Fibroblast of mammary gland (primary cell): ENCODE measurements around the gene ALG8.
A peak's percentile ranks its signal among the peaks of the same experiment; 100 is the strongest.

Experiments used
- DNase-seq: peaks from one replicate; pipeline ENCODE4 v3.0.0-alpha.2; 2010; ENCODE audit warnings: low read depth
- H3K4me3 ChIP-seq: 2 replicates; pipeline ENCODE4 v1.5.1; 2011; ENCODE audit warnings: low read depth, mild to moderate bottlenecking, low read length, moderate library complexity; ENCODE audit not compliant: control insufficient read depth
- TF ChIP-seq, protein P1 (sequence below): conservative IDR thresholded peaks from 2 replicates; pipeline ENCODE4 v1.5.1; 2011; ENCODE audit warnings: low read depth, low read length, inconsistent platforms; ENCODE audit not compliant: control insufficient read depth, insufficient read depth

ALG8 gene

DNA sequence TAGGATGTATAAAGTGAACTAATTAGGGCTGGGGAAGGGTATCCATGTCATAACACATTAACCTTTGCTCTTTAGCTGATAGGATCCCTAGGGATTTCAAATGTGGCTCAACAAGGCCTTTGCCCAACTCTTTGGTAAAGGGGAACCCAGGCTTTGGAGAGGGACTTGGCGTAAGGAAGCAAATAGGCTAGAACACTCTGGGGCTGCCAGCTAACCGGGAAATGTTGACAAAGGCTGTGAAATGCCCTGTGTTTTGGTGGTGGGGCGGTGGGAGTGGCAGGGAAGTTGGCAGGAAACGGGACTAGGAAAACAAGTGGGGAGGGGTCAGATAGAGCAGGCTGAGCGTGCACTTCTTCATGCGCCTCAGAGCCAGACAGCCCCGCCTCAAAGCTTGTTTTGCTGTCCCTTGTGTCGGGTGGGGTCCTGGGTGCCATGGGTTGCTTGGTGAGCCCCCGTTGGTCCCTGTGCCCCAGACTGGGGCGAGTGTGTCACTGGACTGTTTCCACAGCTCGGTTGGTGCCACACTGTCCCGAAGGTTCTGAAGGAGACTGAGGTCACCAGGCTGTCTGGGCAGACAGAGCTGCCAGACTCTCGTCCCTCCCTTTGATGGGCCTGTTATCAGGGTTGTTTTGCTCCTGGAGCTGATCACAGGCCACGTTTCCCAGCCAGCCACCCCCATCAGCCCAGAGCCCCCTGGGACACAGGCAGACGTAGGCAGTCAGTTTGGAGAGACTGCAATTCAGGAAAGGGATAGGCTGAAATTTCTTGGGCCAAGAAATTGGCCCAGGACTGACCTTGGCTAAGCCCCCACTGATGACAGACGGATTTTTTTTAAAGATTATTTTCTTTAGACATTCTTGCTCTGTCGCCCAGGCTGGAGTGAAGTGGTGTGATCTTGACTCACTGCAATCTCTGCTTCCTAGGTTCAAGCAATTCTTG lies 29.4 kb upstream of the ALG8 start:
- TF ChIP-seq, protein P1, sequence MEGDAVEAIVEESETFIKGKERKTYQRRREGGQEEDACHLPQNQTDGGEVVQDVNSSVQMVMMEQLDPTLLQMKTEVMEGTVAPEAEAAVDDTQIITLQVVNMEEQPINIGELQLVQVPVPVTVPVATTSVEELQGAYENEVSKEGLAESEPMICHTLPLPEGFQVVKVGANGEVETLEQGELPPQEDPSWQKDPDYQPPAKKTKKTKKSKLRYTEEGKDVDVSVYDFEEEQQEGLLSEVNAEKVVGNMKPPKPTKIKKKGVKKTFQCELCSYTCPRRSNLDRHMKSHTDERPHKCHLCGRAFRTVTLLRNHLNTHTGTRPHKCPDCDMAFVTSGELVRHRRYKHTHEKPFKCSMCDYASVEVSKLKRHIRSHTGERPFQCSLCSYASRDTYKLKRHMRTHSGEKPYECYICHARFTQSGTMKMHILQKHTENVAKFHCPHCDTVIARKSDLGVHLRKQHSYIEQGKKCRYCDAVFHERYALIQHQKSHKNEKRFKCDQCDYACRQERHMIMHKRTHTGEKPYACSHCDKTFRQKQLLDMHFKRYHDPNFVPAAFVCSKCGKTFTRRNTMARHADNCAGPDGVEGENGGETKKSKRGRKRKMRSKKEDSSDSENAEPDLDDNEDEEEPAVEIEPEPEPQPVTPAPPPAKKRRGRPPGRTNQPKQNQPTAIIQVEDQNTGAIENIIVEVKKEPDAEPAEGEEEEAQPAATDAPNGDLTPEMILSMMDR = no peak
- DNase-seq = peak; percentile 94
- H3K4me3 ChIP-seq = no peak overlapping the region

DNA sequence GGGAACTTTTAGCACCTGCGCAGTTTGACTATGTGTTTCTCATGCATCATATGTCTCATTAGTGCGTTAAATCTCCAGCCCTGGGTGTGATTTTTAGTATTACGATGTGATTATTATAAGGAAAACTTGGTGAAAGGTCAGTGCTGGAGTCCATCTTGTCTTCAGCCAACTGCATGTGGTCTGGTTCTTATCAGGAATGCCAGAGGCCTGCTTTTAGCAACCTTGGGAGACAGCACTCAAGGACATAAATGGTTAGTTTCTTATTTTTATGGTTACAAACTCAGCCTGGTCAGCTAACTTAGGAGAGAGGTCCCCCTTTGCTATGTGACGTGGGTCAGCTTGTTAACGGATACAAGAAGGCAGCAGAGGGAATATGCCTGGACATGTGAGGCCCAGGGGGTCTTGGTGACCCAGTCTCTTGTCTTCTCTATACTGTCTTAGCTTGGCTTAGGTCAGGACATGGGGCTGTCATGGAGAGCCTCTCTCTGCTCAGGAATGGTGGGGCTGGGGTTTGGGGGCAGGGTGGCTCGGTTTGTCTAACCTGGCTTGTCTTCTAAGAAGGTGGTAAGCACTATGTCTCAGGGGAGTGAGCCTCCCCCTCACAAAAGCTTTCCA lies 27.5 kb upstream of the ALG8 start:
- TF ChIP-seq, protein P1 = no peak
- no peak for DNase-seq

DNA sequence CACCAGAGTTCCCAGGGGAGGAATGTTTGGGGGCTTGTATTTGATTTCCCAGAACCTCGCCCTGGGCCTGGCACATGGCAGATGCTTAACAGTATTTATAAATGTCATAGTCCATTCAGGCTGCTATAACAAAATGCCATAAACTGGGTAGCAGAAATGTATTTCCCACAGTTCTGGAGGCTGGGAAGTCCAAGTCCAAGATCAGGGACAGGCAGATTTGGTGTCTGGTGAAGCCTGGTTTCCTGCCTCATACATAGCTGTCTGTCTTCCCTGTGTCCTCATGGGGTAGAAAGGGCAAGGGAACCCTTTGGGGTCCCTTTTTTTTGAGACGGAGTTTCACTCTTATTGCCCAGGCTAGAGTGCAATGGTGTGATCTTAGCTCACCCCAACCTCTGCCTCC lies 25.0 kb upstream of the ALG8 start:
- TF ChIP-seq, protein P1 = no peak
- DNase-seq = no peak

More for the DNA sequence above, 27.5 kb upstream of the ALG8 start:
- H3K4me3 ChIP-seq = no peak overlapping the region

DNA sequence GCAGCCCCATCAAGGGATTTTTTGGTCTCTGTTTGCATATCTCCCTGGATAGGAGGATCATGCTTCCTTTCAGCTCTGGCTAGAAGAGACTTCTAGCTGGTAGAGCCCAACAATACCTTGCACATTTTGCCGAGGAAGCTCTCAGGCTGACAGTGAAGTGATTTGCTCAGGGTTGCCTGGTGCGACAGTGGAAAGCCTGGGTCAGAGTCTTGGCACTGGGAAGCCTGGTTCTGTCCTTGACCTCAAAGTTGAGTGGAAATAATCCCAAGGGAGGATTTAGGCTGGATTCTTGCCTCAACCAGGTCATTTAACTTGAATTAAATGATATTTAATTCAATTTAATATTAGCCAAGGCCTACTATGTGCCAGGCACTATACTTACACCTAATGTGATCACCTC lies 24.4 kb upstream of the ALG8 start:
- H3K4me3 ChIP-seq = no peak overlapping the region
- TF ChIP-seq, protein P1 = no peak
- DNase-seq = no peak

More for the DNA sequence above, 25.0 kb upstream of the ALG8 start:
- H3K4me3 ChIP-seq = no peak overlapping the region

DNA sequence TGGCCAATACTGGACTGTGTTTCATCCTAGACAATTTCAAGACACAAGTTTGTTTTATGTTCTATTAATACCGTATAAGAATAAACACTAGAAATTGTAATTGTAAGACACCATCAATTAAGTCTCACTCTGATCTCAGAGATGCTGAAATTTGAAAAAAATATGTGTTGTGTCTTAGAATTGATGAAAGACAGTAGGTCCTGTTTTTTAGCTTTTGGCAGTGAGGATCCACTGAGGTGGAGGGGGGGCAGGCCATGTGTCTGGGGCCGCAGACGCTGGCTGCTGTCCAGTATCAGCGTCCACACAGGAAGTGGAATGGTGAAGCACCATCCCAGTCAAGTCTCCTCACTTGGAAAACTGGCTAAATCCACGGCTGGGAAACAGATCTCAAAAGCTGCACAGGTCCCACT lies 22.5 kb upstream of the ALG8 start:
- peak; percentile 38 for DNase-seq
- TF ChIP-seq, protein P1 = no peak
- H3K4me3 ChIP-seq = no peak overlapping the region

DNA sequence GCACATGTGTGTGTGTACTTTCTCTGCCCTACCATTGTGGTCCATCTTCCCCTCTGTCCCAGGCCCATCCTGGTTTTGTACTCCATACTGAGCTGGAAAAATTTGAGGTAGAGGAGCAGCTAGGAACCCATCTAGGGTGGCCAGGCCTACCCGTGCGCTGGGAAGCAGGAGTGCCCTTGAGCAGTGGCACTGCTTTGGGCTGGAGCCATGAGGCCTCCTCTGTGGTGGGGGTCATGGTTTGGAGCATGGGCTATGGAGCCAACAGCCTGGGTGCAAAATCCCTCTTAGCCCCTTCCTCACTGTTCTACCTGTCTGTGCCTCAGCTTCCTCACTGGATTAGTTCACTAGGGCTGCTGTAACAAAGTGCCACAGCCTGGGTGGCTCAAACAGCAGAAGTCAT lies 21.9 kb upstream of the ALG8 start:
- TF ChIP-seq, protein P1 = no peak
- no peak overlapping the region for H3K4me3 ChIP-seq
- no peak for DNase-seq
